ENCODE measurements around the gene ANHX. TPM values are rescaled to one million over a fixed set of nuclear protein-coding genes. Genes with fewer than 3 reads are reported as not detected.

The ANHX gene
- total RNA-seq, 1 experiment from 2014 or later = not detected

GRCh38 chr12:133236144-133236543 lies 467 bp upstream of the ANHX start:
- CTCF ChIA-PET = no interaction called here
- peaks cover 66% of the 10 kb centered on the region for H3K9me3 Mint-ChIP-seq
- H3K27ac Mint-ChIP-seq = no peak overlapping the region
- no peaks in the 10 kb centered on the region for H3K4me1 Mint-ChIP-seq
- no peak overlapping the region for H3K4me3 Mint-ChIP-seq
- TF ChIP-seq HMGA2 (CRISPR knock-in tag; IDR thresholded peaks at IDR 0.05) = no peak
- TF ChIP-seq, protein P1, sequence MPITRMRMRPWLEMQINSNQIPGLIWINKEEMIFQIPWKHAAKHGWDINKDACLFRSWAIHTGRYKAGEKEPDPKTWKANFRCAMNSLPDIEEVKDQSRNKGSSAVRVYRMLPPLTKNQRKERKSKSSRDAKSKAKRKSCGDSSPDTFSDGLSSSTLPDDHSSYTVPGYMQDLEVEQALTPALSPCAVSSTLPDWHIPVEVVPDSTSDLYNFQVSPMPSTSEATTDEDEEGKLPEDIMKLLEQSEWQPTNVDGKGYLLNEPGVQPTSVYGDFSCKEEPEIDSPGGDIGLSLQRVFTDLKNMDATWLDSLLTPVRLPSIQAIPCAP (CRISPR knock-in tag; IDR thresholded peaks at IDR 0.05) = no peak
- no peak for TF ChIP-seq CBFB (CRISPR knock-in tag; IDR thresholded peaks at IDR 0.05; ENCODE audit: low read depth)
- TF ChIP-seq ETV6 (CRISPR knock-in tag; IDR thresholded peaks at IDR 0.05) = no peak
- TF ChIP-seq SMAD4 (CRISPR knock-in tag; IDR thresholded peaks at IDR 0.05) = no peak
- TF ChIP-seq ZBTB21 (CRISPR knock-in tag; IDR thresholded peaks at IDR 0.05; ENCODE audit: borderline replicate concordance) = no peak
- no peak for TF ChIP-seq JAZF1 (CRISPR knock-in tag; IDR thresholded peaks at IDR 0.05)
- TF ChIP-seq ZNF423 (CRISPR knock-in tag; IDR thresholded peaks at IDR 0.05) = no peak
- peaks cover 19% of the 10 kb centered on the region for H3K27me3 Mint-ChIP-seq (ENCODE audit: low read depth)
- ATAC-seq = no peak
- peaks cover 63% of the 10 kb centered on the region for H3K36me3 Mint-ChIP-seq
- POLR2A ChIA-PET = no interaction called here
- no peak for DNase-seq (ENCODE audit: low spot score)

GRCh38 chr12:133234971-133235370 lies 706 bp downstream of the ANHX start:
- DNase-seq (ENCODE audit: low spot score) = no peak
- Mint-ChIP-seq H3K4me1 (no peaks in the 10 kb centered on the region), H3K9me3 (peaks cover 65% of the 10 kb centered on the region), H3K36me3 (peaks cover 63% of the 10 kb centered on the region), H3K27ac (no peak overlapping the region), H3K27me3 (ENCODE audit: low read depth) (peaks cover 15% of the 10 kb centered on the region), H3K4me3 (no peak overlapping the region)
- ATAC-seq = no peak
- ChIA-PET POLR2A (no interaction called here), CTCF (no interaction called here)
- TF ChIP-seq ZBTB21 (CRISPR knock-in tag; IDR thresholded peaks at IDR 0.05; ENCODE audit: borderline replicate concordance) (no peak), ZNF317 (CRISPR knock-in tag; IDR thresholded peaks at IDR 0.05; ENCODE audit: borderline replicate concordance, low read depth) (no peak), MXD4 (CRISPR knock-in tag; IDR thresholded peaks at IDR 0.05; ENCODE audit: borderline replicate concordance) (no peak), ESRRA (CRISPR knock-in tag; IDR thresholded peaks at IDR 0.05; ENCODE audit: borderline replicate concordance) (no peak), IRF2 (CRISPR knock-in tag; IDR thresholded peaks at IDR 0.05; ENCODE audit: borderline replicate concordance, low read depth) (no peak), ZNF263 (CRISPR knock-in tag; IDR thresholded peaks at IDR 0.05; ENCODE audit: low read depth) (no peak), HMGA2 (CRISPR knock-in tag; IDR thresholded peaks at IDR 0.05) (no peak), CDX4 (CRISPR knock-in tag; IDR thresholded peaks at IDR 0.05; ENCODE audit: borderline replicate concordance) (no peak), KAT7 (CRISPR knock-in tag; IDR thresholded peaks at IDR 0.05; ENCODE audit: borderline replicate concordance) (no peak), ARID4B (CRISPR knock-in tag; IDR thresholded peaks at IDR 0.05; ENCODE audit: borderline replicate concordance) (no peak)
- TF ChIP-seq, protein P2, sequence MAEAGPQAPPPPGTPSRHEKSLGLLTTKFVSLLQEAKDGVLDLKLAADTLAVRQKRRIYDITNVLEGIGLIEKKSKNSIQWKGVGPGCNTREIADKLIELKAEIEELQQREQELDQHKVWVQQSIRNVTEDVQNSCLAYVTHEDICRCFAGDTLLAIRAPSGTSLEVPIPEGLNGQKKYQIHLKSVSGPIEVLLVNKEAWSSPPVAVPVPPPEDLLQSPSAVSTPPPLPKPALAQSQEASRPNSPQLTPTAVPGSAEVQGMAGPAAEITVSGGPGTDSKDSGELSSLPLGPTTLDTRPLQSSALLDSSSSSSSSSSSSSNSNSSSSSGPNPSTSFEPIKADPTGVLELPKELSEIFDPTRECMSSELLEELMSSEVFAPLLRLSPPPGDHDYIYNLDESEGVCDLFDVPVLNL (CRISPR knock-in tag; IDR thresholded peaks at IDR 0.05; ENCODE audit: borderline replicate concordance, low read depth) = no peak
- TF ChIP-seq, protein P3, sequence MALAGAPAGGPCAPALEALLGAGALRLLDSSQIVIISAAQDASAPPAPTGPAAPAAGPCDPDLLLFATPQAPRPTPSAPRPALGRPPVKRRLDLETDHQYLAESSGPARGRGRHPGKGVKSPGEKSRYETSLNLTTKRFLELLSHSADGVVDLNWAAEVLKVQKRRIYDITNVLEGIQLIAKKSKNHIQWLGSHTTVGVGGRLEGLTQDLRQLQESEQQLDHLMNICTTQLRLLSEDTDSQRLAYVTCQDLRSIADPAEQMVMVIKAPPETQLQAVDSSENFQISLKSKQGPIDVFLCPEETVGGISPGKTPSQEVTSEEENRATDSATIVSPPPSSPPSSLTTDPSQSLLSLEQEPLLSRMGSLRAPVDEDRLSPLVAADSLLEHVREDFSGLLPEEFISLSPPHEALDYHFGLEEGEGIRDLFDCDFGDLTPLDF (CRISPR knock-in tag; IDR thresholded peaks at IDR 0.05) = no peak

Data from WTC11 (cell line).